A673 (cell line): ENCODE measurements around the gene PYGB. TPM values are rescaled to one million over a fixed set of nuclear protein-coding genes. Genes with fewer than 3 reads are reported as not detected.

Source experiments
- BruUV-seq: library from RNA; stranded (reverse); fragments of 400-500 nt; replicated peaks from 2 replicates; lab custom pipeline; 2021; lab: Mats Ljungman, UMichigan
- CTCF ChIA-PET: fragments of 300-600 bp; sonication (Branson Sonifier 250); formaldehyde crosslinking; loops from one replicate; lab custom pipeline; 2022; ENCODE audit warnings: antibody characterized with exemption; lab: Charles Lee
- POLR2A ChIA-PET: fragments of 300-600 bp; sonication (Branson Sonifier 250); formaldehyde crosslinking; loops from one replicate; lab custom pipeline; 2022; ENCODE audit warnings: antibody characterized with exemption; ENCODE audit not compliant: low non-redundant PET; lab: Charles Lee
- DNase-seq: peaks from one replicate; pipeline ENCODE4 v3.0.0-alpha.2; 2015; ENCODE audit warnings: low spot score
- H3K27ac ChIP-seq: fragments of 200-600 bp; sonication (generic); 2 replicates; pipeline ENCODE4 v1.5.1; 2016; ENCODE audit warnings: mixed run types, low read depth, mild to moderate bottlenecking, mixed read lengths, antibody characterized with exemption, low read length; ENCODE audit not compliant: poor library complexity, severe bottlenecking
- H3K27me3 ChIP-seq: fragments of 200-600 bp; sonication (generic); replicated peaks from 2 replicates; pipeline ENCODE4 v1.6.1; 2017; ENCODE audit warnings: mixed run types, low read depth, mild to moderate bottlenecking, mixed read lengths, antibody characterized with exemption, low read length; ENCODE audit not compliant: insufficient read depth, poor library complexity
- H3K36me3 ChIP-seq: fragments of 200-600 bp; sonication (generic); 2 replicates; pipeline ENCODE4 v1.6.1; 2016; ENCODE audit warnings: mixed run types, mild to moderate bottlenecking, mixed read lengths, antibody characterized with exemption, low read length; ENCODE audit not compliant: insufficient read depth, poor library complexity, severe bottlenecking
- H3K4me1 ChIP-seq: fragments of 200-600 bp; sonication (generic); 2 replicates; pipeline ENCODE4 v1.6.1; 2017; ENCODE audit warnings: mixed run types, mild to moderate bottlenecking, mixed read lengths, antibody characterized with exemption, low read length; ENCODE audit not compliant: insufficient read depth, poor library complexity, severe bottlenecking
- H3K4me3 ChIP-seq: fragments of 200-600 bp; sonication (generic); 2 replicates; pipeline ENCODE4 v1.5.1; 2016; ENCODE audit warnings: low read depth, mixed run types, mild to moderate bottlenecking, mixed read lengths, low read length; ENCODE audit not compliant: poor library complexity, severe bottlenecking
- H3K9me3 ChIP-seq: fragments of 200-600 bp; sonication (generic); 2 replicates; pipeline ENCODE4 v1.6.1; 2016; ENCODE audit warnings: mixed run types, low read depth, mild to moderate bottlenecking, mixed read lengths, antibody characterized with exemption, low read length; ENCODE audit not compliant: poor library complexity, severe bottlenecking
- EZH2 ChIP-seq: fragments of 200-600 bp; sonication (generic); IDR thresholded peaks from 2 replicates; pipeline ENCODE4 v1.6.1; 2017; ENCODE audit warnings: borderline replicate concordance, low read depth, mild to moderate bottlenecking, mixed read lengths, antibody characterized with exemption, low read length; ENCODE audit not compliant: poor library complexity, severe bottlenecking
- intact Hi-C: fragments of 100-400 bp; cut with micrococcal nuclease; formaldehyde crosslinking; loops from one replicate; pipeline ENCODE4 v1.10.0; 2022; ENCODE audit not compliant: unreplicated experiment
- total RNA-seq: library from RNA; stranded (reverse); gene quantifications from 2 replicates; pipeline ENCODE4 v1.2.3, GENCODE V29; 2021
- TF ChIP-seq, protein P1 (sequence below): fragments of 300-800, 200-600 bp; sonication (generic); conservative IDR thresholded peaks from 2 replicates; pipeline ENCODE4 v1.5.1; 2017; ENCODE audit warnings: low read depth, mild to moderate bottlenecking, antibody characterized with exemption, low read length, moderate library complexity, mixed read lengths

PYGB gene
- total RNA-seq, 1 experiment from 2014 or later, result 52.3 TPM

DNA sequence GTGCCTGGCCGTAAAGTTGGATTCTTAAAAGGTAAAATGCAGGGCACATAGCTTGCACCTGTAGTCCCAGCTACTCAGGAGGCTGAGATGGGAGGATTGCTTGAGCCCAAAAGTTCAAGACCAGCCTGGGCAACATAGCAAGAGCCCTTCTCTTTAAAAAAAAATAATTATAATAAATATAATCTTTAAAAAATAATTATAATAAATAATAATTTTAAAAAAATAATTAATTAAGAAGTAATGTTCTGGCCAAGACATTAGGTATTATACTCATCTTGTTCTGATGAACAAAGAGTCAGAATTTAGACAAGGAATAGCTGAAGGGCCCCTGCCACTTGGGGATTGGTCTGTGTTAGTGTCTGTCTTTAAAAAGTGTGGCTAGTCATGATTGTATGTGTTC, 38.5 kb upstream of the PYGB start:
- DNase-seq, result no peak
- Histone ChIP-seq H3K4me3 (no peak overlapping the region), H3K27me3 (no peaks in the 10 kb centered on the region), H3K9me3 (no peaks in the 10 kb centered on the region), H3K27ac (no peak overlapping the region), H3K36me3 (peaks cover 19% of the 10 kb centered on the region), H3K4me1 (peaks cover 7% of the 10 kb centered on the region)
- ChIA-PET CTCF (no interaction called here), POLR2A (no interaction called here)
- intact Hi-C loops, result no loop called here
- no peak for TF ChIP-seq EZH2
- TF ChIP-seq, protein P1, sequence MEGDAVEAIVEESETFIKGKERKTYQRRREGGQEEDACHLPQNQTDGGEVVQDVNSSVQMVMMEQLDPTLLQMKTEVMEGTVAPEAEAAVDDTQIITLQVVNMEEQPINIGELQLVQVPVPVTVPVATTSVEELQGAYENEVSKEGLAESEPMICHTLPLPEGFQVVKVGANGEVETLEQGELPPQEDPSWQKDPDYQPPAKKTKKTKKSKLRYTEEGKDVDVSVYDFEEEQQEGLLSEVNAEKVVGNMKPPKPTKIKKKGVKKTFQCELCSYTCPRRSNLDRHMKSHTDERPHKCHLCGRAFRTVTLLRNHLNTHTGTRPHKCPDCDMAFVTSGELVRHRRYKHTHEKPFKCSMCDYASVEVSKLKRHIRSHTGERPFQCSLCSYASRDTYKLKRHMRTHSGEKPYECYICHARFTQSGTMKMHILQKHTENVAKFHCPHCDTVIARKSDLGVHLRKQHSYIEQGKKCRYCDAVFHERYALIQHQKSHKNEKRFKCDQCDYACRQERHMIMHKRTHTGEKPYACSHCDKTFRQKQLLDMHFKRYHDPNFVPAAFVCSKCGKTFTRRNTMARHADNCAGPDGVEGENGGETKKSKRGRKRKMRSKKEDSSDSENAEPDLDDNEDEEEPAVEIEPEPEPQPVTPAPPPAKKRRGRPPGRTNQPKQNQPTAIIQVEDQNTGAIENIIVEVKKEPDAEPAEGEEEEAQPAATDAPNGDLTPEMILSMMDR, result no peak
- BruUV-seq, result no TSS peak

DNA sequence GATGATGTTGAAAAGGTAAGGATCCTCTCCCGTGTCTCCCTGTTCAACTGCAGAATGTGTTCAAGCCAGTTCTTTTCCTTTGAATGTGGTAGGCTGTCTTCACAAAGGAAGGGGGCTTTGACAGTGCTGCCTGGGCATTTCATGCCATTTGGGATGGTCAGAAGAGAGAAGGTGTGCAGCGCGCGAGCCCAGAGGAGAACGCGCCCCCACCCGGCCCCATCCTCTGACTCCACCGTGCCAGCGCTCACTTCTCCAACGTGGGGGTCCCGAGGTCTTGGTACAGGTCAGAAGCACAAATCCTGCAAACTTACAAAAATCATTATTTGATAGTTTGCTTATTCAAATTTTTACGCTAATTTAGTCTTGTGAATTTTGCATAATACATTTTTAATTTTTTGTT, 38.0 kb upstream of the PYGB start:
- intact Hi-C loops, result no loop called here
- no TSS peak for BruUV-seq
- CTCF ChIA-PET, result no interaction called here
- POLR2A ChIA-PET, result no interaction called here
- H3K36me3 ChIP-seq, result peaks cover 19% of the 10 kb centered on the region
- H3K9me3 ChIP-seq, result no peaks in the 10 kb centered on the region
- peaks cover 7% of the 10 kb centered on the region for H3K4me1 ChIP-seq
- no peaks in the 10 kb centered on the region for H3K27me3 ChIP-seq
- TF ChIP-seq, protein P1, result no peak
- TF ChIP-seq EZH2, result no peak
- no peak overlapping the region for H3K4me3 ChIP-seq
- no peak overlapping the region for H3K27ac ChIP-seq
- DNase-seq, result no peak

DNA sequence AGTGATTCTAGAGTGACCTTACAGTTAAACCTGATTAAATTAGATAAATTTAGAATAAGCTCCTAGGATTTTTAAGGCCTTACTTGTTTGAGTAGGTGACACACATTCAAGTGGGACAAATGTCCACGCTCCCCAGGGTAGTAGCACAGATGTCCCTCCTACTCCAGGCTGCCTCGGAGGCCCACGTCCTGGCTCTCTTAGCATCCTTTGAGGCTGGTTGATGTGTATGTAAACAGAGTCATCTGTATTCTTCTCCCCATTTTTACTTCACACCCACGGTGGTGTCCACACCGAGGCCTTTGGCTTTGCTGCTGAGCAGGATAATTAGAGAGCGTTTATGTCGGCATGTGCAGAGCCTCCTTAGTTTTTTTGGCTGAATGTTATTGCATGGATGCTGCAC, 36.6 kb upstream of the PYGB start:
- no TSS peak for BruUV-seq
- no peaks in the 10 kb centered on the region for H3K27me3 ChIP-seq
- H3K9me3 ChIP-seq, result no peaks in the 10 kb centered on the region
- TF ChIP-seq, protein P1, result no peak
- no peak for TF ChIP-seq EZH2
- H3K4me1 ChIP-seq, result peaks cover 7% of the 10 kb centered on the region
- POLR2A ChIA-PET, result no interaction called here
- CTCF ChIA-PET, result no interaction called here
- H3K36me3 ChIP-seq, result peaks cover 26% of the 10 kb centered on the region
- intact Hi-C loops, result no loop called here
- DNase-seq, result no peak
- no peak overlapping the region for H3K4me3 ChIP-seq
- no peak overlapping the region for H3K27ac ChIP-seq
